ENCODE data around the gene AADACL4. TPM values are rescaled to one million over a fixed set of nuclear protein-coding genes. Genes with fewer than 3 reads are reported as not detected.

Gene AADACL4
- total and polyA plus RNA-seq, 5 experiments from 2014 or later, result not detected

- peaks cover 0 to 7% (median 0%) of the 10 kb centered on the region in 5 donors for H3K27me3 Mint-ChIP-seq
- H3K4me3 Mint-ChIP-seq, result peak overlapping the region in 7 of 10 donors; percentile 2 to 99 (median 45)
- peaks cover under 1 to 39% (median 9%) of the 10 kb centered on the region in 3 donors for H3K36me3 Mint-ChIP-seq
- ATAC-seq (no peak), DNase-seq (peak in 1 of 10 donors; percentile 18)
- H3K9me3 Mint-ChIP-seq, result no peaks in the 10 kb centered on the region
- POLR2A ChIA-PET, result interaction anchor here (1.0 to 10.2 kb wide), 3 partner anchors 10 to 18 kb away, joined by 4 to 269 read pairs (median 31); no protein-coding TSS in a partner anchor
- peak overlapping the region in 9 of 10 donors; percentile 41 to 88 (median 66) for H3K27ac Mint-ChIP-seq
- peaks cover 49 to 70% (median 69%) of the 10 kb centered on the region in 4 donors for H3K4me1 Mint-ChIP-seq
Measured at GRCh38 chr1:12613180-12613579, 30.7 kb upstream of the AADACL4 start.

- ATAC-seq (no peak), DNase-seq (no peak)
- H3K27ac Mint-ChIP-seq, result peak overlapping the region; percentile 22 to 97 (median 88)
- peaks cover 49 to 74% (median 69%) of the 10 kb centered on the region in 4 donors for H3K4me1 Mint-ChIP-seq
- peaks cover 0 to 7% (median 0%) of the 10 kb centered on the region in 5 donors for H3K27me3 Mint-ChIP-seq
- H3K9me3 Mint-ChIP-seq, result no peaks in the 10 kb centered on the region
- POLR2A ChIA-PET, result interaction anchor here (0.6 to 10.2 kb wide), 4 partner anchors 12 to 436 kb away, joined by 3 to 269 read pairs (median 18); no protein-coding TSS in a partner anchor
- H3K4me3 Mint-ChIP-seq, result peak overlapping the region; percentile 96 to 100 (median 99)
- peaks cover 0 to 30% (median 6%) of the 10 kb centered on the region in 3 donors for H3K36me3 Mint-ChIP-seq
Measured at GRCh38 chr1:12614402-12615158, 29.3 kb upstream of the AADACL4 start.

GRCh38 chr1:12615159-12615864 lies 28.6 kb upstream of the AADACL4 start:
- Mint-ChIP-seq H3K27me3 (peaks cover 0 to 7% (median 0%) of the 10 kb centered on the region in 5 donors), H3K36me3 (peaks cover 0 to 30% (median 6%) of the 10 kb centered on the region in 3 donors)

GRCh38 chr1:12615865-12616708 lies 27.8 kb upstream of the AADACL4 start:
- no peaks in the 10 kb centered on the region for H3K9me3 Mint-ChIP-seq
- H3K4me3 Mint-ChIP-seq, result peak overlapping the region; percentile 96 to 100 (median 99)
- H3K4me1 Mint-ChIP-seq, result peaks cover 45 to 76% (median 69%) of the 10 kb centered on the region in 4 donors
- peak in 1 of 10 donors; percentile 8 for DNase-seq
- POLR2A ChIA-PET, result interaction anchor here (0.6 to 10.2 kb wide), 14 partner anchors 13 to 281 kb away, joined by 3 to 269 read pairs (median 4); no protein-coding TSS in a partner anchor
- H3K27me3 Mint-ChIP-seq, result peaks cover 0 to 7% (median 0%) of the 10 kb centered on the region in 5 donors
- no peak for ATAC-seq
- H3K27ac Mint-ChIP-seq, result peak overlapping the region; percentile 84 to 97 (median 92)
- peaks cover 0 to 25% (median 6%) of the 10 kb centered on the region in 3 donors for H3K36me3 Mint-ChIP-seq

More at GRCh38 chr1:12615159-12615864, 28.6 kb upstream of the AADACL4 start:
- H3K4me1 Mint-ChIP-seq, result peaks cover 50 to 76% (median 70%) of the 10 kb centered on the region in 4 donors
- H3K4me3 Mint-ChIP-seq, result peak overlapping the region; percentile 96 to 100 (median 99)
- ATAC-seq (no peak), DNase-seq (no peak)
- no peaks in the 10 kb centered on the region for H3K9me3 Mint-ChIP-seq
- H3K27ac Mint-ChIP-seq, result peak overlapping the region; percentile 83 to 97 (median 92)
- POLR2A ChIA-PET, result interaction anchor here (0.6 to 10.2 kb wide), 6 partner anchors 13 to 166 kb away, joined by 3 to 269 read pairs (median 18); no protein-coding TSS in a partner anchor

- Mint-ChIP-seq H3K9me3 (no peaks in the 10 kb centered on the region), H3K27ac (peak overlapping the region; percentile 84 to 99 (median 98)), H3K36me3 (peaks cover 0 to 19% (median 6%) of the 10 kb centered on the region in 3 donors), H3K4me3 (peak overlapping the region; percentile 96 to 100 (median 99)), H3K4me1 (peaks cover 40 to 75% (median 67%) of the 10 kb centered on the region in 4 donors), H3K27me3 (peaks cover 0 to 7% (median 0%) of the 10 kb centered on the region in 5 donors)
- peak in 5 of 10 donors; percentile 8 to 42 (median 27) for DNase-seq
- POLR2A ChIA-PET, result interaction anchor here (0.6 to 10.2 kb wide), 21 partner anchors 8 to 282 kb away, joined by 3 to 269 read pairs (median 5); no protein-coding TSS in a partner anchor
- peak in 1 of 2 donors; percentile 9 for ATAC-seq
Measured at GRCh38 chr1:12616709-12617373, 27.0 kb upstream of the AADACL4 start.

- POLR2A ChIA-PET, result interaction anchor here (0.6 to 10.2 kb wide), 32 partner anchors 8 to 639 kb away, joined by 3 to 269 read pairs (median 4); no protein-coding TSS in a partner anchor
- Mint-ChIP-seq H3K4me1 (peaks cover 38 to 73% (median 63%) of the 10 kb centered on the region in 4 donors), H3K36me3 (peaks cover 0 to 14% (median 6%) of the 10 kb centered on the region in 3 donors), H3K27me3 (peaks cover 0 to 7% (median 0%) of the 10 kb centered on the region in 5 donors), H3K9me3 (no peaks in the 10 kb centered on the region), H3K27ac (peak overlapping the region; percentile 82 to 99 (median 98)), H3K4me3 (peak overlapping the region; percentile 96 to 100 (median 99))
- peak; percentile 40 to 49 for ATAC-seq
- peak; percentile 31 to 78 (median 60) for DNase-seq
Measured at GRCh38 chr1:12617511-12617900, 26.4 kb upstream of the AADACL4 start.

- POLR2A ChIA-PET, result interaction anchor here (0.6 to 10.2 kb wide), 37 partner anchors 9 to 640 kb away, joined by 3 to 269 read pairs (median 4); no protein-coding TSS in a partner anchor
- DNase-seq (peak; percentile 58 to 87 (median 77)), ATAC-seq (peak; percentile 51 to 68)
- Mint-ChIP-seq H3K4me3 (peak within 1 kb of the TSS; percentile 96 to 100 (median 99)), H3K27ac (peak within 1 kb of the TSS; percentile 82 to 99 (median 98)), H3K4me1 (peaks cover 34 to 68% (median 57%) of the 10 kb centered on the region in 4 donors), H3K27me3 (peaks cover 0 to 7% (median 0%) of the 10 kb centered on the region in 5 donors), H3K36me3 (peaks cover 0 to 9% (median 2%) of the 10 kb centered on the region in 3 donors), H3K9me3 (no peaks in the 10 kb centered on the region)
Measured at GRCh38 chr1:12617901-12618660, 25.8 kb upstream of the AADACL4 start, which contains the start of gene DHRS3. TSS of gene DHRS3 (minus strand) at chr1:12618210. CDS start at chr1:12617348, 862 bp downstream.

GRCh38 chr1:12618661-12618964 lies 25.3 kb upstream of the AADACL4 start:
- Mint-ChIP-seq H3K4me1 (peaks cover 30 to 62% (median 51%) of the 10 kb centered on the region in 4 donors), H3K27me3 (peaks cover 0 to 7% (median 0%) of the 10 kb centered on the region in 5 donors), H3K27ac (peak overlapping the region; percentile 82 to 99 (median 98)), H3K9me3 (no peaks in the 10 kb centered on the region), H3K4me3 (peak overlapping the region; percentile 96 to 100 (median 99)), H3K36me3 (peaks cover 0 to 3% (median 2%) of the 10 kb centered on the region in 3 donors)
- DNase-seq, result no peak
- POLR2A ChIA-PET, result interaction anchor here (0.6 to 10.2 kb wide), 23 partner anchors 9 to 342 kb away, joined by 3 to 269 read pairs (median 3); no protein-coding TSS in a partner anchor
- peak in 1 of 2 donors; percentile 0 for ATAC-seq

- Mint-ChIP-seq H3K36me3 (peaks cover 0 to 2% (median 2%) of the 10 kb centered on the region in 3 donors), H3K27me3 (peaks cover 0 to 7% (median 0%) of the 10 kb centered on the region in 5 donors), H3K27ac (peak overlapping the region; percentile 82 to 99 (median 98)), H3K4me3 (peak overlapping the region; percentile 96 to 100 (median 99)), H3K4me1 (peaks cover 27 to 60% (median 48%) of the 10 kb centered on the region in 4 donors), H3K9me3 (no peaks in the 10 kb centered on the region)
- POLR2A ChIA-PET, result interaction anchor here (0.6 to 10.2 kb wide), 21 partner anchors 10 to 278 kb away, joined by 3 to 269 read pairs (median 4); no protein-coding TSS in a partner anchor
- ATAC-seq, result peak in 1 of 2 donors; percentile 39
- peak in 9 of 10 donors; percentile 34 to 63 (median 55) for DNase-seq
Measured at GRCh38 chr1:12618965-12619791, 24.7 kb upstream of the AADACL4 start.

All from naive thymus-derived CD8-positive, alpha-beta T cell (primary cell).